Measurements from ENCODE around the gene S100A16.

DNA sequence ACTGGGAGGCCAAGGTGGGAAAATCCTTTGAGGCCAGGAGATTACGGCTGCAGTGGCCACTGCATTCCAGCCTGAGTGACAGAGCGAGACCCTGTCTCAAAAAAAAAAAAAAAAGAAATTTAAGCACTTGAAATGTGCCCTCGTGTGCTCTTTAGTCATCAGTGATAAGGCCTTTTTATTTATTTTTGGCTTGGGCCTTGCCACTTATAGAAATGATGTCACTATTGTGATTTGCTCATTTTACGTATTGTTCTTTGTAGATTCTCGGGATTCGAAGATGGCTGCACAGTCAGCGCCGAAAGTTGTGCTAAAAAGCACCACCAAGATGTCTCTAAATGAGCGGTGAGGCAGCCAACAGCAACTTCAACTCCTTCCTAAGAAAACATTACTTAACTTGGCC is 23.4 kb upstream of the S100A16 start:
- TF ChIP-seq, protein P1, sequence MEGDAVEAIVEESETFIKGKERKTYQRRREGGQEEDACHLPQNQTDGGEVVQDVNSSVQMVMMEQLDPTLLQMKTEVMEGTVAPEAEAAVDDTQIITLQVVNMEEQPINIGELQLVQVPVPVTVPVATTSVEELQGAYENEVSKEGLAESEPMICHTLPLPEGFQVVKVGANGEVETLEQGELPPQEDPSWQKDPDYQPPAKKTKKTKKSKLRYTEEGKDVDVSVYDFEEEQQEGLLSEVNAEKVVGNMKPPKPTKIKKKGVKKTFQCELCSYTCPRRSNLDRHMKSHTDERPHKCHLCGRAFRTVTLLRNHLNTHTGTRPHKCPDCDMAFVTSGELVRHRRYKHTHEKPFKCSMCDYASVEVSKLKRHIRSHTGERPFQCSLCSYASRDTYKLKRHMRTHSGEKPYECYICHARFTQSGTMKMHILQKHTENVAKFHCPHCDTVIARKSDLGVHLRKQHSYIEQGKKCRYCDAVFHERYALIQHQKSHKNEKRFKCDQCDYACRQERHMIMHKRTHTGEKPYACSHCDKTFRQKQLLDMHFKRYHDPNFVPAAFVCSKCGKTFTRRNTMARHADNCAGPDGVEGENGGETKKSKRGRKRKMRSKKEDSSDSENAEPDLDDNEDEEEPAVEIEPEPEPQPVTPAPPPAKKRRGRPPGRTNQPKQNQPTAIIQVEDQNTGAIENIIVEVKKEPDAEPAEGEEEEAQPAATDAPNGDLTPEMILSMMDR (IDR thresholded peaks at IDR 0.05): no peak
- TF ChIP-seq TCF7 (CRISPR knock-in tag; IDR thresholded peaks at IDR 0.05; ENCODE audit: low read depth) (no peak), TP53 (CRISPR knock-in tag; IDR thresholded peaks at IDR 0.05) (no peak)
- TF ChIP-seq, protein P2, sequence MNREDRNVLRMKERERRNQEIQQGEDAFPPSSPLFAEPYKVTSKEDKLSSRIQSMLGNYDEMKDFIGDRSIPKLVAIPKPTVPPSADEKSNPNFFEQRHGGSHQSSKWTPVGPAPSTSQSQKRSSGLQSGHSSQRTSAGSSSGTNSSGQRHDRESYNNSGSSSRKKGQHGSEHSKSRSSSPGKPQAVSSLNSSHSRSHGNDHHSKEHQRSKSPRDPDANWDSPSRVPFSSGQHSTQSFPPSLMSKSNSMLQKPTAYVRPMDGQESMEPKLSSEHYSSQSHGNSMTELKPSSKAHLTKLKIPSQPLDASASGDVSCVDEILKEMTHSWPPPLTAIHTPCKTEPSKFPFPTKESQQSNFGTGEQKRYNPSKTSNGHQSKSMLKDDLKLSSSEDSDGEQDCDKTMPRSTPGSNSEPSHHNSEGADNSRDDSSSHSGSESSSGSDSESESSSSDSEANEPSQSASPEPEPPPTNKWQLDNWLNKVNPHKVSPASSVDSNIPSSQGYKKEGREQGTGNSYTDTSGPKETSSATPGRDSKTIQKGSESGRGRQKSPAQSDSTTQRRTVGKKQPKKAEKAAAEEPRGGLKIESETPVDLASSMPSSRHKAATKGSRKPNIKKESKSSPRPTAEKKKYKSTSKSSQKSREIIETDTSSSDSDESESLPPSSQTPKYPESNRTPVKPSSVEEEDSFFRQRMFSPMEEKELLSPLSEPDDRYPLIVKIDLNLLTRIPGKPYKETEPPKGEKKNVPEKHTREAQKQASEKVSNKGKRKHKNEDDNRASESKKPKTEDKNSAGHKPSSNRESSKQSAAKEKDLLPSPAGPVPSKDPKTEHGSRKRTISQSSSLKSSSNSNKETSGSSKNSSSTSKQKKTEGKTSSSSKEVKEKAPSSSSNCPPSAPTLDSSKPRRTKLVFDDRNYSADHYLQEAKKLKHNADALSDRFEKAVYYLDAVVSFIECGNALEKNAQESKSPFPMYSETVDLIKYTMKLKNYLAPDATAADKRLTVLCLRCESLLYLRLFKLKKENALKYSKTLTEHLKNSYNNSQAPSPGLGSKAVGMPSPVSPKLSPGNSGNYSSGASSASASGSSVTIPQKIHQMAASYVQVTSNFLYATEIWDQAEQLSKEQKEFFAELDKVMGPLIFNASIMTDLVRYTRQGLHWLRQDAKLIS (CRISPR knock-in tag; IDR thresholded peaks at IDR 0.05; ENCODE audit: borderline replicate concordance): no peak
- TF ChIP-seq, protein P3, sequence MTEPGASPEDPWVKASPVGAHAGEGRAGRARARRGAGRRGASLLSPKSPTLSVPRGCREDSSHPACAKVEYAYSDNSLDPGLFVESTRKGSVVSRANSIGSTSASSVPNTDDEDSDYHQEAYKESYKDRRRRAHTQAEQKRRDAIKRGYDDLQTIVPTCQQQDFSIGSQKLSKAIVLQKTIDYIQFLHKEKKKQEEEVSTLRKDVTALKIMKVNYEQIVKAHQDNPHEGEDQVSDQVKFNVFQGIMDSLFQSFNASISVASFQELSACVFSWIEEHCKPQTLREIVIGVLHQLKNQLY (CRISPR knock-in tag; IDR thresholded peaks at IDR 0.05): no peak

Measured in WTC11 (cell line).